NCI-H2196 treated with DMSO at 0.1 percent for 48 hours (cell line): Measurements from ENCODE around the gene FLOT2.
"Not testable (repeated sequence)": the region's sequence is repeated elsewhere in the genome, so short reads cannot be mapped to it uniquely, and the experiment has no call there.

ENCODE experiments used
- DNase-seq: peaks from one replicate; lab custom pipeline; 2025; ENCODE audit not compliant: unreplicated experiment; lab: John Stamatoyannopoulos, UW

Gene FLOT2

DNA sequence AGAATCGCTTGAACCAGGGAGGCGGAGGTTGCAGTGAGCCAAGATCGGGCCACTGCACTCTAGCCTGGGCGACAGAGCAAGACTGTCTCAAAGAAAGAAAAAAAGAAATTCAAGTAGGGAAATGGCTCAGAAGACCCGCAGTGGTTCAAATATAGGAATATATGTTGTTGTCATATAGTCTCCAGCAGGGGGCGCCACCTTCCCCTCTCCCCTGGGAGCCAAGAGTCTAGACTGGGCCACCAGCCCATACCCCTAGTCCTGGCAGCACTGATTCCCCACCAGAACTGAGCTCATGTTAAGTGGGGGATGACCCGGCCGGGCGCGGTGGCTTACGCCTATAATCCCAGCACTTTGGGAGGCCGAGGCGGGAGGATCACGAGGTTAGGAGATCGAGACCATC is 48.9 kb downstream of the FLOT2 start:
- not testable (repeated sequence) for DNase-seq

DNA sequence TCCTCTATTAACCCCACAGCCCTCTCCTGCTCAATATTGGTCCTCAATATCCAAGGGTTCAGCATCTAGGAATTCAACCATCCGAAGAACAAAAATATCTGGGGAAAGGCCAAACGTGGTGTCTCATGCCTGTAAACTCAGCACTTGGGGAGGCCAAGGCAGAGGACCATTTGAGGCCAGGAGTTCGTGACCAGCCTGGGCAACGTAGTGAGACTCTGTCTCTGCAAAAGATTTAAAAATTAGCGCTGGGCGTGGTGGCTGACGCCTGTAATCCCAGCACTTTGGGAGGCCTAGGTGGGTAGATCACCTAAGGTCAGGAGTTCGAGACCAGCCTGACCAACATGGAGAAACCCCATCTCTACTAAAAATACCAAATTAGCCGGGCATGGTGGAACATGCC is 50.8 kb downstream of the FLOT2 start:
- not testable (repeated sequence) for DNase-seq

GRCh38 chr17:28846231-28846630 is 51.3 kb downstream of the FLOT2 start:
- DNase-seq, result no peak

- no peak for DNase-seq
These were observed 53.8 kb downstream of the FLOT2 start for GRCh38 chr17:28843816-28844148.

GRCh38 chr17:28842282-28843012 is 55.1 kb downstream of the FLOT2 start, which contains the start of gene FAM222B:
Gene FAM222B, minus strand, starts transcription at chr17:28842790. Its CDS starts 76,123 bp downstream, at chr17:28766667.
- peak; percentile 34 for DNase-seq

GRCh38 chr17:28841901-28842281 is 55.6 kb downstream of the FLOT2 start:
- DNase-seq, result no peak

DNA sequence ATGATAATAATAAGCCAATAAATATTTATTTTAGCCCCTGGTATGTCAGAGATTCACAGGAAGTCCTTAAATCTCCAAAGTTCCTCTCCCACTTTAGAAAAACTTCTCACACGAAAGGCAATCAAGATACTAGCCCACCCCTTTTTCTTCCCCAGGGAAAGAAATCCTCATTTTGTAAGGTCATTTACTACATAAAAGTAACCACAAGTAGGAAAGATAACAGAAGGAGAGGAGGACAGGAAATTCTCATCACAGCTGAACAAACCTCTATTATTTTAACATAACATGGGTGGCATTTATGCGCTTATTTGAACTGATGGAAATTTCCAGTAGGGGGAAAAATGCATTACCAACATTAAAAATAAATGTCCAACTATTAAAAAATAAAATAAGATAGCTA is 58.3 kb downstream of the FLOT2 start:
- DNase-seq, result no peak

DNA sequence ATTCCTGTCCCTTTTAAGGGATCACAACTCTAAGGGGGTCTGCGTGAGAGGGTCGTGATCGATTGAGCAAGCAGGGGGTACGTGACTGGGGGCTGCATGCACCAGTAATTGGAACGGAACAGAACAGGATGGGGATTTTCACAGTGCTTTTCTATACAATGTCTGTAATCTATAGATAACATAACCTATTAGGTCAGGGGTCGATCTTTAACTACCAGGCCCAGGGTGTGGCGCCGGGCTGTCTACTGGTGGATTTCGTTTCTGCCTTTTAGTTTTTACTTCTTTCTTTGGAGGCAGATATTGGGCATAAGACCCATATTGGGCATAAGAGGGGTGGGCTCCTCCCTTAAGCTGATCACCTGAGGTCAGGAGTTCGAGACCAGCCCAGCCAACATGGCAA is 61.0 kb downstream of the FLOT2 start:
- DNase-seq, result not testable (repeated sequence)

DNA sequence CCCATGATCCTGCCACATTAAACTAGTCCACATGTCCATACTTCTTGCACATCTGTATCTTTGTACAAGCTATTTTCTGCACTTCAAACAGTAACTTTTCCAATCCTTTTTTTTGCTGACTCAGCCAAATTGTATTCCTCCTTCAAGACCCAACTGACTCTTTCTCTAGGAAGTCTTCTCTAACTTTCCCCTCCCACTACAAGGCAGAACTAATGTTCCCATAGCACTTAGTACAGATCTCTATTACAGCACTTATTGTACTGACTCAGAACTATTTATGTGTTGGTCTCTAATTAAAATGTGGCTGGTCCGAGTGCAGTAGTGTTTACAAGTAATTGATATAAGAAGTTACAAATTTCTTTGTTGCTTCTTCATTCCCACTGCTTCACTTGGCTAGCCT is 63.1 kb downstream of the FLOT2 start:
- no peak for DNase-seq
